PC-9 (cell line): ENCODE data around the gene POLR2J3. TPM values are rescaled to one million over a fixed set of nuclear protein-coding genes. Genes with fewer than 3 reads are reported as not detected.
A peak's percentile ranks its signal among the peaks of the same experiment; 100 is the strongest.
"Not testable (repeated sequence)": the region's sequence is repeated elsewhere in the genome, so short reads cannot be mapped to it uniquely, and the experiment has no call there.

Experiments
- BruUV-seq: library from RNA; stranded (reverse); fragments of 400-500 nt; replicated peaks from 2 replicates; lab custom pipeline; 2021; lab: Mats Ljungman, UMichigan
- CTCF ChIA-PET: fragments of 300-600 bp; sonication (Branson Sonifier 250); formaldehyde crosslinking; loops from one replicate; lab custom pipeline; 2022; ENCODE audit warnings: antibody characterized with exemption; lab: Charles Lee
- POLR2A ChIA-PET: fragments of 300-600 bp; sonication (Branson Sonifier 250); formaldehyde crosslinking; loops from one replicate; lab custom pipeline; 2022; ENCODE audit warnings: antibody characterized with exemption; ENCODE audit not compliant: unreplicated experiment; lab: Charles Lee
- DNase-seq, 2 experiments: peaks; one replicate each; pipeline versions ENCODE4 v3.0.0 to v3.0.0-alpha.2; 2015 to 2022; ENCODE audit warnings: mixed read lengths in 1 of 2
- H2AFZ ChIP-seq: fragments of 200-600 bp; sonication (generic); 2 replicates; pipeline ENCODE4 v1.8.1; 2017; ENCODE audit warnings: antibody characterized with exemption
- H3F3A ChIP-seq: fragments of 200-600 bp; sonication (generic); 2 replicates; pipeline ENCODE4 v1.8.1; 2017; ENCODE audit warnings: antibody characterized with exemption, mild to moderate bottlenecking, low read depth; ENCODE audit not compliant: insufficient read depth
- H3K27ac ChIP-seq: fragments of 200-600 bp; sonication (generic); 2 replicates; pipeline ENCODE4 v1.6.1; 2016; ENCODE audit warnings: mixed run types
- H3K27me3 ChIP-seq: fragments of 200-600 bp; sonication (generic); 2 replicates; pipeline ENCODE4 v1.6.1; 2016; ENCODE audit warnings: low read depth, mixed run types; ENCODE audit not compliant: insufficient read depth
- H3K36me3 ChIP-seq: fragments of 200-600 bp; sonication (generic); 2 replicates; pipeline ENCODE4 v1.6.1; 2016; ENCODE audit warnings: low read depth, mixed run types
- H3K4me1 ChIP-seq: fragments of 200-600 bp; sonication (generic); replicated peaks from 2 replicates; pipeline ENCODE4 v1.6.1; 2016; ENCODE audit warnings: mixed run types; ENCODE audit not compliant: insufficient read depth
- H3K4me2 ChIP-seq: fragments of 200-600 bp; sonication (generic); 2 replicates; pipeline ENCODE4 v1.6.1; 2017; ENCODE audit warnings: mixed run types
- H3K4me3 ChIP-seq: fragments of 200-600 bp; sonication (generic); 2 replicates; pipeline ENCODE4 v1.6.1; 2016; ENCODE audit warnings: mixed run types
- H3K79me2 ChIP-seq: fragments of 200-600 bp; sonication (generic); 2 replicates; pipeline ENCODE4 v1.6.1; 2017; ENCODE audit warnings: low read depth, mixed run types
- H3K9me2 ChIP-seq: fragments of 200-600 bp; sonication (generic); 2 replicates; pipeline ENCODE4 v1.8.1; 2017; ENCODE audit warnings: mild to moderate bottlenecking; ENCODE audit not compliant: insufficient read depth
- H3K9me3 ChIP-seq: fragments of 200-600 bp; sonication (generic); 2 replicates; pipeline ENCODE4 v1.8.1; 2016; ENCODE audit warnings: low read depth; ENCODE audit not compliant: insufficient read depth
- H4K20me1 ChIP-seq: fragments of 200-600 bp; sonication (generic); 2 replicates; pipeline ENCODE4 v1.8.1; 2017; ENCODE audit not compliant: insufficient read depth
- intact Hi-C: fragments of 100-400 bp; cut with micrococcal nuclease; formaldehyde crosslinking; loops from one replicate; pipeline ENCODE4 v1.10.0; 2022; ENCODE audit not compliant: unreplicated experiment
- total RNA-seq: library from RNA; stranded (reverse); gene quantifications from 2 replicates; pipeline ENCODE4 v1.2.3, GENCODE V29; 2021

The POLR2J3 gene
- total RNA-seq, 1 experiment from 2014 or later = 54.0 TPM

- not testable (repeated sequence) for BruUV-seq
Measured at GRCh38 chr7:102581722-102582121, 9.3 kb upstream of the POLR2J3 start.

GRCh38 chr7:102578486-102578885 lies 6.1 kb upstream of the POLR2J3 start:
- H3K79me2 ChIP-seq, DNase-seq, H3K9me2 ChIP-seq, H3K4me3 ChIP-seq, H3K27ac ChIP-seq, H3K4me1 ChIP-seq, H3K4me2 ChIP-seq, H4K20me1 ChIP-seq, H3K36me3 ChIP-seq, H3F3A ChIP-seq, BruUV-seq, CTCF ChIA-PET, intact Hi-C loops, H2AFZ ChIP-seq, POLR2A ChIA-PET, H3K27me3 ChIP-seq, H3K9me3 ChIP-seq: not testable (repeated sequence)

More at GRCh38 chr7:102581722-102582121, 9.3 kb upstream of the POLR2J3 start:
- H2AFZ ChIP-seq, H3K4me2 ChIP-seq, intact Hi-C loops, H3K9me3 ChIP-seq, POLR2A ChIA-PET, H4K20me1 ChIP-seq, H3F3A ChIP-seq, H3K36me3 ChIP-seq, H3K4me1 ChIP-seq, H3K79me2 ChIP-seq, H3K4me3 ChIP-seq, H3K27me3 ChIP-seq, H3K27ac ChIP-seq, DNase-seq, H3K9me2 ChIP-seq, CTCF ChIA-PET: not testable (repeated sequence)

- H4K20me1 ChIP-seq, H3K36me3 ChIP-seq, H3K79me2 ChIP-seq, H3K27me3 ChIP-seq, H3K4me3 ChIP-seq, H3K4me1 ChIP-seq, H3F3A ChIP-seq, H3K9me2 ChIP-seq, H3K9me3 ChIP-seq, POLR2A ChIA-PET, H3K4me2 ChIP-seq, intact Hi-C loops, H2AFZ ChIP-seq, BruUV-seq, H3K27ac ChIP-seq, CTCF ChIA-PET: not testable (repeated sequence)
- DNase-seq = peak in 1 of 2 experiments; percentile 3
Measured at GRCh38 chr7:102577315-102578240, 5.2 kb upstream of the POLR2J3 start.

GRCh38 chr7:102576363-102576762 lies 4.0 kb upstream of the POLR2J3 start:
- DNase-seq, H3K4me3 ChIP-seq, H2AFZ ChIP-seq, H3F3A ChIP-seq, H3K27ac ChIP-seq, H3K36me3 ChIP-seq, H3K27me3 ChIP-seq, H4K20me1 ChIP-seq, H3K79me2 ChIP-seq, POLR2A ChIA-PET, intact Hi-C loops, CTCF ChIA-PET, H3K9me3 ChIP-seq, H3K9me2 ChIP-seq, H3K4me2 ChIP-seq, H3K4me1 ChIP-seq, BruUV-seq: not testable (repeated sequence)

GRCh38 chr7:102574607-102575006 lies 2.2 kb upstream of the POLR2J3 start:
- DNase-seq, H3K36me3 ChIP-seq, H3F3A ChIP-seq, intact Hi-C loops, H3K4me3 ChIP-seq, H3K9me2 ChIP-seq, H3K4me2 ChIP-seq, BruUV-seq, H3K27me3 ChIP-seq, H3K4me1 ChIP-seq, POLR2A ChIA-PET, CTCF ChIA-PET, H3K27ac ChIP-seq, H2AFZ ChIP-seq, H3K9me3 ChIP-seq, H4K20me1 ChIP-seq, H3K79me2 ChIP-seq: not testable (repeated sequence)

- H3K4me3 ChIP-seq, H3K27ac ChIP-seq, H3K9me2 ChIP-seq, H3K79me2 ChIP-seq, H3F3A ChIP-seq, H4K20me1 ChIP-seq, H3K9me3 ChIP-seq, DNase-seq, H2AFZ ChIP-seq, H3K27me3 ChIP-seq, H3K4me1 ChIP-seq, POLR2A ChIA-PET, H3K4me2 ChIP-seq, BruUV-seq, intact Hi-C loops, CTCF ChIA-PET, H3K36me3 ChIP-seq: not testable (repeated sequence)
Measured at GRCh38 chr7:102568620-102569019, 3.8 kb downstream of the POLR2J3 start.

GRCh38 chr7:102550808-102551422 lies 21.5 kb downstream of the POLR2J3 start, which contains the start of gene SPDYE2:
SPDYE2 (plus strand) TSS chr7:102551226; CDS start chr7:102553256, 2,030 bp downstream.
- not testable (repeated sequence) for H3K27ac ChIP-seq

More at GRCh38 chr7:102550808-102551422, 21.5 kb downstream of the POLR2J3 start, which contains the start of gene SPDYE2:
- intact Hi-C loops, H3F3A ChIP-seq, BruUV-seq, POLR2A ChIA-PET, H3K9me3 ChIP-seq, H3K4me3 ChIP-seq, H3K79me2 ChIP-seq, H3K36me3 ChIP-seq, CTCF ChIA-PET, H3K4me2 ChIP-seq, H3K4me1 ChIP-seq, DNase-seq, H3K9me2 ChIP-seq, H2AFZ ChIP-seq, H4K20me1 ChIP-seq, H3K27me3 ChIP-seq: not testable (repeated sequence)
